Measurements from ENCODE around the gene MAP1S. TPM values are rescaled to one million over a fixed set of nuclear protein-coding genes. Genes with fewer than 3 reads are reported as not detected.
A peak's percentile ranks its signal among the peaks of the same experiment; 100 is the strongest.
"Not testable (repeated sequence)": the region's sequence is repeated elsewhere in the genome, so short reads cannot be mapped to it uniquely, and the experiment has no call there.

Gene MAP1S
- total RNA-seq, 2 experiments from 2014 or later = 53.8 to 54.7 TPM

GRCh38 chr19:17778968-17779929 is 60.0 kb downstream of the MAP1S start:
- ATAC-seq = no peak
- Mint-ChIP-seq H3K4me1 (ENCODE audit: low read depth) (peaks cover 29% of the 10 kb centered on the region), H3K27ac (peak overlapping the region; percentile 59), H3K27me3 (no peaks in the 10 kb centered on the region), H3K4me3 (no peak overlapping the region), H3K36me3 (ENCODE audit: low read depth) (peaks cover 32% of the 10 kb centered on the region), H3K9me3 (no peaks in the 10 kb centered on the region)
- TF ChIP-seq, protein P1, sequence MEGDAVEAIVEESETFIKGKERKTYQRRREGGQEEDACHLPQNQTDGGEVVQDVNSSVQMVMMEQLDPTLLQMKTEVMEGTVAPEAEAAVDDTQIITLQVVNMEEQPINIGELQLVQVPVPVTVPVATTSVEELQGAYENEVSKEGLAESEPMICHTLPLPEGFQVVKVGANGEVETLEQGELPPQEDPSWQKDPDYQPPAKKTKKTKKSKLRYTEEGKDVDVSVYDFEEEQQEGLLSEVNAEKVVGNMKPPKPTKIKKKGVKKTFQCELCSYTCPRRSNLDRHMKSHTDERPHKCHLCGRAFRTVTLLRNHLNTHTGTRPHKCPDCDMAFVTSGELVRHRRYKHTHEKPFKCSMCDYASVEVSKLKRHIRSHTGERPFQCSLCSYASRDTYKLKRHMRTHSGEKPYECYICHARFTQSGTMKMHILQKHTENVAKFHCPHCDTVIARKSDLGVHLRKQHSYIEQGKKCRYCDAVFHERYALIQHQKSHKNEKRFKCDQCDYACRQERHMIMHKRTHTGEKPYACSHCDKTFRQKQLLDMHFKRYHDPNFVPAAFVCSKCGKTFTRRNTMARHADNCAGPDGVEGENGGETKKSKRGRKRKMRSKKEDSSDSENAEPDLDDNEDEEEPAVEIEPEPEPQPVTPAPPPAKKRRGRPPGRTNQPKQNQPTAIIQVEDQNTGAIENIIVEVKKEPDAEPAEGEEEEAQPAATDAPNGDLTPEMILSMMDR (IDR thresholded peaks at IDR 0.05) = no peak
- ChIA-PET POLR2A (interaction anchor here (1.5 kb wide), 1 partner anchor 153 kb away, joined by 3 read pairs; the partner anchor contains the start of gene CCDC124), CTCF (no interaction called here)
- DNase-seq = no peak
- intact Hi-C loops (cut with micrococcal nuclease) = no loop called here

- Mint-ChIP-seq H3K27ac (no peak overlapping the region), H3K9me3 (no peaks in the 10 kb centered on the region), H3K4me1 (ENCODE audit: low read depth) (peaks cover 21% of the 10 kb centered on the region), H3K36me3 (ENCODE audit: low read depth) (peaks cover 27% of the 10 kb centered on the region), H3K27me3 (no peaks in the 10 kb centered on the region), H3K4me3 (no peak overlapping the region)
- POLR2A ChIA-PET = interaction anchor here (0.9 kb wide), 1 partner anchor 52 kb away, joined by 3 read pairs; no protein-coding TSS in a partner anchor
- TF ChIP-seq, protein P1 (IDR thresholded peaks at IDR 0.05) = no peak
- CTCF ChIA-PET = no interaction called here
- ATAC-seq (no peak), DNase-seq (no peak)
- intact Hi-C loops (cut with micrococcal nuclease) = loop anchor here (5.0 kb wide), 1 partner anchor 78 kb away; no protein-coding TSS in a partner anchor
Observed at GRCh38 chr19:17780781-17781180, 61.5 kb downstream of the MAP1S start.

DNA sequence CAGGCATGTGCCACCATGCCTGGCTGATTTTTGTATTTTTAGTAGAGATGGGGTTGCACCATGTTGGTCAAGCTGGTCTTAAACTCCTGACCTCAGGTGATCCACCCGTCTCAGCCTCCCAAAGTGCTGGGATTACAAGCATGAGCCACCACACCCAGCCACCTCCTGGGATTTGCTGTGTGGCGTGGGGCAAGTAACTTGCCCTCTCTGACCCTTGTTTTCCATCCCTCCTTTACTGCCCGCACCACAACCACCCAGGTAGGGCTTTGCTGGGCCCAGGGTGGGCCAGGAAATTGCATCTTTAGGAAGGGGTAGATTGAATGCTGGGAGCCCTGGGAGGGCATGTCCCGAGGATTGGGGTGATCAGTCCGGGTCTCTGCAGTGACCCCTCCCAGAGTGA is 64.4 kb downstream of the MAP1S start:
- intact Hi-C loops (cut with micrococcal nuclease) = loop anchor here (5.0 kb wide), 1 partner anchor 81 kb away; no protein-coding TSS in a partner anchor
- not testable (repeated sequence) for H3K4me1 Mint-ChIP-seq (ENCODE audit: low read depth); DNase-seq; H3K27ac Mint-ChIP-seq; H3K27me3 Mint-ChIP-seq; H3K4me3 Mint-ChIP-seq; H3K9me3 Mint-ChIP-seq; ATAC-seq
- H3K36me3 Mint-ChIP-seq (ENCODE audit: low read depth) = peaks cover 21% of the 10 kb centered on the region
- ChIA-PET POLR2A (interaction anchor here (1.2 kb wide), 1 partner anchor 11 kb away, joined by 3 read pairs; the partner anchor contains the start of gene B3GNT3), CTCF (interaction anchor here (0.8 to 2.7 kb wide), 16 partner anchors 11 to 124 kb away, joined by 3 to 12 read pairs (median 4); partner anchors contain the start of genes JAK3 and RPL18A)

Other genes with a start within 250 kb of the MAP1S start
- 1 to 10 TPM; 3.5 to 3.6 TPM for gene SLC27A1, start 249.0 kb upstream of the MAP1S start, total RNA-seq
- 10 to 100 TPM; 58.0 to 58.9 TPM for gene PGLS, start 207.8 kb upstream of the MAP1S start, total RNA-seq
- 10 to 100 TPM; 62.1 to 64.2 TPM for gene COLGALT1, start 163.8 kb upstream of the MAP1S start, total RNA-seq
- not detected for gene UNC13A, start 31.1 kb upstream of the MAP1S start, total RNA-seq
- 10 to 100 TPM; 36.9 to 38.3 TPM for gene FCHO1, start 32.0 kb downstream of the MAP1S start, total RNA-seq
- gene B3GNT3, start 75.7 kb downstream of the MAP1S start, total RNA-seq = under 1 TPM in 1 of 2 experiments, not detected in 1; 0.20 TPM
- 1 to 10 TPM; 5.9 to 6.9 TPM for gene INSL3, start 102.0 kb downstream of the MAP1S start, total RNA-seq
- 100 to 1,000 TPM; 120 to 126 TPM for gene JAK3, start 128.5 kb downstream of the MAP1S start, total RNA-seq
- 1,000 to 10,000 TPM; 3,663 to 3,679 TPM for gene RPL18A, start 140.4 kb downstream of the MAP1S start, total RNA-seq
- gene SLC5A5, start 152.5 kb downstream of the MAP1S start, total RNA-seq = under 1 TPM; 0.87 to 0.99 TPM
- 100 to 1,000 TPM; 120 to 129 TPM for gene CCDC124, start 213.5 kb downstream of the MAP1S start, total RNA-seq
- 1 to 10 TPM in 1 of 2 experiments, under 1 TPM in 1; 0.25 to 1.7 TPM for gene KCNN1, start 247.6 kb downstream of the MAP1S start, total RNA-seq